K562 treated with DMSO at 1 percent for 4 hours (cell line): ENCODE measurements around the gene SMURF2. TPM values are rescaled to one million over a fixed set of nuclear protein-coding genes. Genes with fewer than 3 reads are reported as not detected.

Experiments
- total RNA-seq: library from RNA; unstranded; fragments of 300-600 nt; gene quantifications from 2 replicates; pipeline ENCODE4 v1.2.3, GENCODE V29; 2022; ENCODE audit not compliant: insufficient read depth

Gene SMURF2
- 8.0 and 10.1 TPM in 2 replicates for total RNA-seq

DNA sequence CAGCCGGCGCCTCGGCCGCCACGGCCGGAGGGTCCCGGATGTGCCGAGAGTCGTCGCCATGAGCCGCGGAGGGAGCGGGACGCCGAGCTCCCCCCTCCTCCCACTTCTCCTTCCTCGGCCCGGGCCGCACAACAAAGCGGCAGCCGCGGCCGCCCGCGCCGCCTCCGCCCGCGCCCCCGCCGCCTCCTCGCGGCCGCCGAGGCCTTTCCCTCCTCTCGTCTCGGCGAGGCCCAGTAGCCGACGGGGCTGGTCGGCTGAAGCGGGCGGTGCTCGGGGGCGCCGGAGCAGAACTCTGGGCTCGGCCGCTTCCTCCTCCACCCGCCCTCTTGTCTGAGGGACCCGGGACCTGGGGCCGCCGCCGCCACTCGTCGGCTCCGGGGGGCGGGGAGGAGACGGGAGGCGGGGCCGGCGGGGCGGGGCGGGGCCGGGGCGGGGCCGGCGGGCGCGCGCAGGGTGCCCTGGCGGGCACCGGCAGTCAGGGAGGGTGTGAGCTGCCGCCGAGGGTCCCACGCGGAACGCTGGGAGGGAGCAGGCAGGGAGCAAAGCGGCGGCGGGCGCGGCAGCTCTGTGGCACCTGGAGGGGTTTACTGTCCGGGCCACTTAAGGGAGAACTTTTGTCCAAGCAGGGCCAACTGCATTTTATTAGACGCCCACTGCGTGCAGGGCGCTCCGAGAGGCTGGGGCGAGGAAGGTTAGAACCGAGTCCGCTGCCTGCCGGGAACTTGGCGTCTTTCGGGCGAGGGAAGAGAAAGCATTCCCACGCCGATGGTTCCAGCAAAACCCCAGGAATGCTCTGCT is at the start of gene SMURF2:
Gene SMURF2 (minus strand): TSS at position 332 of the 798 bp plus-strand sequence. CDS start 427 bp downstream, outside the sequence.

DNA sequence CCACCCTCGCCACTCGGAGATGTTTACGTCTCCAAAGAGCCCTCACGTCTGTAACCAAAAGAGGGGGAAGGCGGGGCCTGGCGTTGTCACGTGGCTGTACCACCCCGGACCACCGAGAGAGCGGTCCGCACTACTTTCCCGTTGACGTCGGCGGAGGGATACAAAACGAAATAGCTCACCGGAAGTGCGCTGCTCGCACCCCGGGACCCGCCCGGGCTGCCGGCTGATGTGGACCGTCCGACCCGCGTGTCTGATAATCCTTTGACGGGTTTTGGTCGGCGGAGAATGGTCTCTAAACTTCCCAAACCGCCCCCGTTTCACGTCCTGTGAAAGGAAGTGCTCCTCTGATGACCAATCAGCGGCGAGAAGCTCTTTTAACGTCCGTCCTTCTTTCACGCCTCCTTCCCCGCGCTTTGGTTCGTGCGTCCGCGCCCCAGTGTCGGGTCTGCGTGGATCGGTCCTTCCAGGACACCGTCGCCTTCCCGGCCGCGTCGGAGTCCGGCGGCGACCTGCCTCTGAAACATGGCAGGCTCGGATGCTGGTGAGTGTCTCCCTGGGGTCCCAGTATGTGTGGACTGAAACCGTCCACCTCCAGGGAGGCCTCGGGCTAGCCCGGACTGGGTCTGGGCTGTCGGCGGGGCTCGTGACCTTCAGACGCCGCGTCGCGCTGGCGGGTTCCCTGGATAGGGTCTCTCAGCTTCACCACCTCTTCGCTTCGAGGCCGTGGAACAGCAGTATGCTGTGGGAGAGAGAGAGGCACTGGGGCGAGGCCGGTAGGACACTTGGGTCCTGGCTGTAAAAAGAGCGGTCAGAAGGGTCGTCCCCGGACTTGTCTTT is 155.3 kb downstream of the SMURF2 start, which contains the start of gene CEP95:
Gene CEP95 (plus strand): TSS at position 402 of the 837 bp plus-strand sequence. CDS start 121 bp downstream, at position 523.

DNA sequence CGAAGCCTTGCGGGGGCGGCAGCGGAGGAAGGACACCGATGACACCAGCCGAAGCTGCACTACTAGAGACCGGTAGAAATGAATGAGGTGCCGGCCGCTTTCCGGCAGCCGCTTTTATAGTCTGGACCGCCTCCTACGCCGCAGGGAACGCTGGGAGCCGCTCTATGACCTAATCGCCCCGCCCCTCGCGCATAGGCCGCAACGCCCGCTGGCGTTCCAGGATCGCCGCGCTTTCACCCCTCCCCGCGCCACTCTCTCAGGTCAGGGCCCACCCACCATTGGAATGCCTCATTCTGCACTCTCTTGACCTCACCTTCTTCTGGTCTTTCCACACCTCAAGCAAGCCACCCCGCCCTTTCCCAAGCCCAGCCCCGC is 155.9 kb downstream of the SMURF2 start, which contains the start of gene DDX5:
Gene DDX5 (minus strand): TSS at position 89 of the 375 bp plus-strand sequence. CDS start 170 bp downstream, outside the sequence.

DNA sequence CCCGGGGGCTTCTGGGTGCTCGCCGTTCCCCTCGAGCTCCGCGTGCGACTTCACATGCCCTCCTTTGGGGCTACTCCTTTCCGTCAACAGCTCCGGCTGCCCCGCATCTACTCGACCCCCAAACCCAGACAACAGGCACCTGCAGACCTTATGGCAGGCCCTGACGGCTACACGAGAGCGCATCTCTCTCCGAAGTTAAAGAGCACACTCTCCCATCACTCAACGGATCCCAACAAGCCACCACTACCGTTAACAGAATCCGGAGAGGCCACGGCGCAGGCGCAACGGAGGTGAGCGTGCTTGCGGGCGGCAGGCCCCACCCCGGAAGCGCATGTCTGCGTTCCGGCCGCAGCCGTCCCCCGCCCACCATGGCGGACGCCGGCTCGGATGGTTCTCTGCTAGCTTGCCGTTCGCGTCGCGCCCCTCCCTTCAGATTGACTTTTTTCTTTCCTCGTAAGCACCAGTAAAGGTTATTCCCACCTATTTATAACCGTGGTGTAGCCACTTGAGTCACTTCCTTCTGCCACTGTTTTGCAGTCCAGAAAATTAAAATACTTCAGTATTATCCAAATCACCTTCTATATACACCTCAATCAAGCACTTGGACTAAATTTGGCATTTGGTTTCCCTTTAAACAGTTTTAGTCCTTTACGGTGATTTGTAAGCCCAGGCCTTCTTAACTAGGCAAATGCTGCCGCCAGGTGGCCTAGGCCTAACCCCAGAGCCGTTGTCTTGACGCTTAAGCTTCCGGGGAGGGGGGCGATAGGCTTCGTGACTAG is 165.1 kb downstream of the SMURF2 start, which contains the start of gene POLG2:
Gene POLG2 (minus strand): TSS at position 269 of the 779 bp plus-strand sequence. CDS start 86 bp downstream, at position 183.

Other genes starting within 250 kb of the SMURF2 start
- 17.6 and 19.1 TPM in 2 replicates for gene MILR1, start 213.2 kb downstream of the SMURF2 start, total RNA-seq
- gene POLG2, start 165.3 kb downstream of the SMURF2 start, total RNA-seq, result 9.7 and 13.1 TPM in 2 replicates
- gene DDX5, start 156.0 kb downstream of the SMURF2 start, total RNA-seq, result 246 and 277 TPM in 2 replicates
- gene CEP95, start 155.3 kb downstream of the SMURF2 start, total RNA-seq, result 18.0 and 18.9 TPM in 2 replicates